GM19455 (cell line): Measurements from ENCODE around the gene TRPC3.

Experiments
- ATAC-seq: cut with Tn5 transposase; IDR thresholded peaks from one replicate; pipeline ENCODE4 v1.9.1; 2021; ENCODE audit not compliant: unreplicated experiment

TRPC3 gene

GRCh38 chr4:121951521-121952110 lies at the start of gene TRPC3:
TRPC3 (minus strand) TSS chr4:121952060; CDS start chr4:121951680, 380 bp downstream.
- peak; percentile 39 for ATAC-seq

GRCh38 chr4:122000849-122001248 lies 49.0 kb upstream of the TRPC3 start:
- no peak for ATAC-seq

GRCh38 chr4:121998024-121998423 lies 46.2 kb upstream of the TRPC3 start:
- ATAC-seq: no peak

GRCh38 chr4:121995790-121996537 lies 44.1 kb upstream of the TRPC3 start:
- ATAC-seq: no peak

GRCh38 chr4:121991968-121992367 lies 40.1 kb upstream of the TRPC3 start:
- ATAC-seq: no peak

GRCh38 chr4:121990489-121990888 lies 38.6 kb upstream of the TRPC3 start:
- no peak for ATAC-seq

- no peak for ATAC-seq
Observed at GRCh38 chr4:121989715-121990114, 37.9 kb upstream of the TRPC3 start.

- ATAC-seq: no peak
Observed at GRCh38 chr4:121988950-121989349, 37.1 kb upstream of the TRPC3 start.

- ATAC-seq: no peak
Observed at GRCh38 chr4:121980643-121981042, 28.8 kb upstream of the TRPC3 start.

- peak; percentile 47 for ATAC-seq
Observed at GRCh38 chr4:121978172-121978516, 26.3 kb upstream of the TRPC3 start.

- ATAC-seq: peak; percentile 98
Observed at GRCh38 chr4:121977251-121978171, 25.7 kb upstream of the TRPC3 start.

GRCh38 chr4:121975784-121976183 lies 23.9 kb upstream of the TRPC3 start:
- ATAC-seq: no peak

GRCh38 chr4:121973816-121974215 lies 22.0 kb upstream of the TRPC3 start:
- ATAC-seq: no peak

GRCh38 chr4:121968859-121969258 lies 17.0 kb upstream of the TRPC3 start:
- no peak for ATAC-seq

- ATAC-seq: no peak
Observed at GRCh38 chr4:121964958-121965357, 13.1 kb upstream of the TRPC3 start.

- ATAC-seq: no peak
Observed at GRCh38 chr4:121960818-121961217, 9.0 kb upstream of the TRPC3 start.

- no peak for ATAC-seq
Observed at GRCh38 chr4:121958777-121959176, 6.9 kb upstream of the TRPC3 start.

GRCh38 chr4:121957266-121957665 lies 5.4 kb upstream of the TRPC3 start:
- no peak for ATAC-seq

GRCh38 chr4:121953860-121954259 lies 2.0 kb upstream of the TRPC3 start:
- no peak for ATAC-seq

- no peak for ATAC-seq
Observed at GRCh38 chr4:121952290-121952689, 430 bp upstream of the TRPC3 start.

- peak; percentile 37 for ATAC-seq
Observed at GRCh38 chr4:121950680-121951520, 960 bp downstream of the TRPC3 start.
